PC-9 (cell line): Measurements from ENCODE around the gene GTF3C2.

Source experiments
- CTCF ChIP-seq: fragments of 200-600 bp; sonication (generic); conservative IDR thresholded peaks from 2 replicates; pipeline ENCODE4 v1.6.1; 2017; ENCODE audit warnings: mixed run types, antibody characterized with exemption, mild to moderate bottlenecking, moderate library complexity
- EZH2 ChIP-seq: fragments of 200-600 bp; sonication (generic); IDR thresholded peaks from 2 replicates; pipeline ENCODE4 v1.8.0; 2017; ENCODE audit warnings: antibody characterized with exemption, low read depth

DNA sequence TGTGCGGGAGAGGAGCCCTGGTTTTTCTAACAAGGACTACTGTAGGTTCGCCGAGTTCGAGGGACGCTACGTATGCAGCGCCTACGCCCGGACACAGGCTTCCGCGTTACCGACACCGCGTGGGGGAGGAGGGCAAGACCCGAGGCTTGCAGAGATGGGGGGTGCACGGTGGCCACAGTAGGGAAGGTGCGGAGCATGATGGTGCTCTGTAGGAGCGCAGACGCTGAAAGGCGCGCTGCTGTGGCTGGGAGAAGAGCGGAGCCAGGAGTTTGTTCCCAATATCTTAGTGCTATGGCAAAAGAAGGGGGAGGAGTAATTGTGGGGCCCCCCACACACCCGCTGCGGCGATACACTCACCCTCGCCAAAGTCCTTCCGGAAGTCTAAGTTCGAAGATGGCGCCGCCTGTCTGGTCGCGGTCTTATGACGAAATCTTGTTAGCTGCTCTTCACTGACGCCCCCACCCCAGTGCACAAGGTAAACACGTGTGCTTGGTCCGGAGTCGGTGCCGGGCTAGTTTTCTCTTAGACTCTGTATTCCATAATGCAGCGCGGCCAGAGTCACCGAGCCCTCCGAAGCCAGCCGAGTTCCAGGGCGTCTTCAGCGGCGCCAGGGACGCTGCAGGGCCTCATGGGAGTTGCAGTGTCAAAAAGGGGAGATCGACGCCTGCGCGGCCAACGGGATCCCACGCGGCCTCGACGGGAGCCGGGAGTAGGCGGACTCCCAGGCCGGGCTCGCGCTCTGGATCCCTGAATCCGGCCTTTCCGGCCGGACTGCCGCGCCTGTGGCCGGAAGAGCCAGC lies at the start of gene GTF3C2:
- no peak for TF ChIP-seq CTCF
- TF ChIP-seq EZH2: no peak
